ENCODE measurements around the gene SON.
"Not testable (repeated sequence)": the region's sequence is repeated elsewhere in the genome, so short reads cannot be mapped to it uniquely, and the experiment has no call there.

SON gene

GRCh38 chr21:33572350-33572749 lies 29.5 kb downstream of the SON start:
- no peak for DNase-seq

- not testable (repeated sequence) for DNase-seq
Observed at GRCh38 chr21:33576741-33577141, 33.9 kb downstream of the SON start.

- DNase-seq = peak; percentile 64
Observed at GRCh38 chr21:33578214-33578613, 35.4 kb downstream of the SON start.

GRCh38 chr21:33578959-33579542 lies 36.2 kb downstream of the SON start:
- peak; percentile 59 for DNase-seq

- DNase-seq = no peak
Observed at GRCh38 chr21:33584455-33584854, 41.6 kb downstream of the SON start.

GRCh38 chr21:33586927-33587326 lies 44.1 kb downstream of the SON start:
- DNase-seq = no peak

- peak; percentile 30 for DNase-seq
Observed at GRCh38 chr21:33587792-33588484, 45.1 kb downstream of the SON start.

GRCh38 chr21:33588485-33589335 lies 45.9 kb downstream of the SON start, which contains the start of gene DONSON:
Gene DONSON, minus strand, starts transcription at chr21:33588684. Its CDS starts 43 bp downstream, at chr21:33588641.
- peak; percentile 81 for DNase-seq

GRCh38 chr21:33598051-33598450 lies 55.2 kb downstream of the SON start:
- no peak for DNase-seq

- peak; percentile 62 for DNase-seq
Observed at GRCh38 chr21:33608559-33608958, 65.7 kb downstream of the SON start.

GRCh38 chr21:33611006-33611744 lies 68.3 kb downstream of the SON start:
- DNase-seq = no peak

GRCh38 chr21:33617565-33617964 lies 74.7 kb downstream of the SON start:
- DNase-seq = not testable (repeated sequence)

- no peak for DNase-seq
Observed at GRCh38 chr21:33618407-33618806, 75.6 kb downstream of the SON start.

GRCh38 chr21:33619726-33620125 lies 76.9 kb downstream of the SON start:
- no peak for DNase-seq

GRCh38 chr21:33622253-33622652 lies 79.4 kb downstream of the SON start:
- DNase-seq = no peak

- not testable (repeated sequence) for DNase-seq
Observed at GRCh38 chr21:33626151-33626550, 83.3 kb downstream of the SON start.

All from HCEC 1CT (cell line).